Stomach smooth muscle (tissue), 2 donors: Measurements from ENCODE around the gene BATF3.

Experiments used
- H3K27ac ChIP-seq: one replicate; pipeline ENCODE4 v1.7.0; 2013; ENCODE audit warnings: mild to moderate bottlenecking, low read length, inconsistent platforms
- H3K27me3 ChIP-seq, 2 donors: one replicate each; pipeline ENCODE4 v1.7.0; 2013; ENCODE audit warnings: low read length in 2 of 2; ENCODE audit not compliant: insufficient read depth in 2 of 2, control insufficient read depth in 1 of 2
- H3K36me3 ChIP-seq, 2 donors: one replicate each; pipeline ENCODE4 v1.7.0; 2013; ENCODE audit warnings: low read length in 2 of 2; ENCODE audit not compliant: control insufficient read depth in 2 of 2, insufficient read depth in 2 of 2
- H3K4me1 ChIP-seq: one replicate; pipeline ENCODE4 v1.7.0; 2013; ENCODE audit warnings: low read length; ENCODE audit not compliant: control insufficient read depth, insufficient read depth
- H3K4me3 ChIP-seq, 2 donors: one replicate each; pipeline ENCODE4 v1.7.0; 2013; ENCODE audit warnings: low read length in 2 of 2
- H3K9ac ChIP-seq, 2 donors: one replicate each; pipeline ENCODE4 v1.7.0; 2013; ENCODE audit warnings: low read length in 2 of 2, mild to moderate bottlenecking in 1 of 2
- H3K9me3 ChIP-seq, 2 donors: one replicate each; pipeline ENCODE4 v1.7.0; 2013; ENCODE audit warnings: low read length in 2 of 2; ENCODE audit not compliant: control insufficient read depth in 2 of 2
- donor health status: healthy.
- donor health status: Pancreatic carcinoma.

BATF3 gene

GRCh38 chr1:212690816-212691403, 8.7 kb downstream of the BATF3 start:
- Histone ChIP-seq H3K9ac (no peak overlapping the region), H3K9me3 (no peaks in the 10 kb centered on the region), H3K4me3 (no peak overlapping the region), H3K27me3 (peaks cover 4 to 18% of the 10 kb centered on the region in 2 donors), H3K4me1 (no peaks in the 10 kb centered on the region), H3K27ac (no peak overlapping the region), H3K36me3 (no peaks in the 10 kb centered on the region)

DNA sequence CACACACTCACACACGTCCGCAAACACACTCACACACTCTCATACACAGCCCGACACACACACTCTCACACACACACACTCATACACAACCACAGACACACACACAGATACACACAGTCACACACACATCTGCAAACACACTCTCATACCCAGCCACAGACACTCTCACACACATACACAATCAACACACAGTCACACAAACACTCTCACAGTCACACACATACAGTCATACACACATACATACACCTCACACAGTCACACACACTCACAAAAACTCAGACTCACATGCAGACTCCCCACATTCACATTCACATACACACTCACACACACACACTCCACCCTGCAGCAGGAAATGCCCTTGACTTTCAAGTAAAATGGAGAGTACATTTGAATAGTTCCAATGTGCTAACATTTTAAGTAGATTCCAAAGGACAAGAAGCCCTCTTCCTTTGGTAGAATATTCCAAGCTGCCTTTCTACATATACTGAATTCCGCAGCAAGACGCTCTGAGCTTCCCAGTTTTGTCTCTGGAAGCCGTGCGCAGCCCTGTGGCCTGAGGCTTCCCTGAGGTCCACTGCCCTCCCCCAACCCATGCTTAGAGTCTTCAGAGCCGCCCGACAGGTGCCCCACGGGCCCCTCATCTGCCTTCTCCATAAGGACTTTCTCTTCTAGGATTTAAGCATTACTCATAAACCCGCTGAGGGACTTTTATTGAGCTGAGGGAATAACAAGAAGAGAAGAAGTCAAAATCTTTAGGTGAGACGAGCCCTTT, 9.7 kb downstream of the BATF3 start:
- H3K4me3 ChIP-seq, result no peak overlapping the region
- no peaks in the 10 kb centered on the region for H3K4me1 ChIP-seq

DNA sequence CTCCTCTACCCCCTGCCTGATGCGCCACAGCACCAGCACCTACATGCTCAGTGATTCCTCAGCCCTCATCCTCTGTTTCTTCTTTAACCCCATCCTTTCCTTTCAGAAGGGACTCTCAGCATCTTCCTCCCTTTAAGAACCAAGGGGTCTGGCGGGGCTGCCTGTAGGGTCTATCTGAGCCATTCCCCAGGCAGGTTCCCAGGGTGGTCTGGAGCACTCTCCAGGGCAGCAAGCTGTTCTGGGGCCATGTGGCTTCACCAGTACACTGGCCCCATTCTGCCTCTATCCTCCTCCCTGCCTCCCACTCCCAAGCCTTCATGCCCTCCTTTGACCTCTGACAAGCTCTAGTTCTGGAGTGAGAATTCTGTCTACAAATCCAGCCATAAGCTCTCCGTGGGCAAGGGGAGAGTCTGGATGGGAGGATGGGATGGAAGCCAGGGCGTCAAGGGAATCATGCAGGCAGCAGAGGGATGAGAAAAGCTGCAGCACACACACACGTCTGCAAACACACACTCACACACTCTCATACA, 10.4 kb downstream of the BATF3 start:
- H3K9ac ChIP-seq, result no peak overlapping the region
- no peaks in the 10 kb centered on the region for H3K36me3 ChIP-seq
- no peaks in the 10 kb centered on the region for H3K9me3 ChIP-seq
- peaks cover 10 to 17% of the 10 kb centered on the region in 2 donors for H3K27me3 ChIP-seq
- no peak overlapping the region for H3K4me3 ChIP-seq
- H3K27ac ChIP-seq, result no peak overlapping the region
- no peaks in the 10 kb centered on the region for H3K4me1 ChIP-seq

More for the DNA sequence above, 9.7 kb downstream of the BATF3 start:
- H3K9me3 ChIP-seq, result no peaks in the 10 kb centered on the region
- H3K9ac ChIP-seq, result no peak overlapping the region
- H3K27ac ChIP-seq, result no peak overlapping the region
- H3K27me3 ChIP-seq, result peaks cover 8 to 15% of the 10 kb centered on the region in 2 donors
- H3K36me3 ChIP-seq, result no peaks in the 10 kb centered on the region

- no peaks in the 10 kb centered on the region for H3K36me3 ChIP-seq
- H3K9ac ChIP-seq, result no peak overlapping the region
- H3K4me1 ChIP-seq, result no peaks in the 10 kb centered on the region
- H3K27ac ChIP-seq, result no peak overlapping the region
- H3K9me3 ChIP-seq, result no peaks in the 10 kb centered on the region
- peaks cover 10 to 15% of the 10 kb centered on the region in 2 donors for H3K27me3 ChIP-seq
- H3K4me3 ChIP-seq, result no peak overlapping the region
Measured at GRCh38 chr1:212688341-212689047, 11.1 kb downstream of the BATF3 start.

DNA sequence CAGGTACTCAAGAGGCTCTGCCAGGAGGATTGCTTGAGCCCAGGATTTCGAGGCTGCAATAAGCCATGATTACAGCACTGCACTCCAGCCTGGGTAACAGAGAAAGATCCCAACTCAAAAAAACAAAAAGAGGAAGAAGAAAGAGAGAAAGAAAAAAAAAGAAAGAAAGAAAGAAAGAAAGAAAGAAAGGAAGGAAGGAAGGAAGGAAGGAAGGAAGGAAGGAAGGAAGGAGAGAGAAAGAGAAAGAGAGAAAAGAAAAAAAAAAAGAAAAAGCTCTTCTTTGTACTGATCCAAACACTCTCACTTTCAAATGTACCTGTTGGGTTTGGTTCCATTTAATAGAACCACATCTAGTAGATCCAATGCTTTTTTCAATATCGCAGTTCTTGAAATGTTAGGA, 11.8 kb downstream of the BATF3 start:
- no peak overlapping the region for H3K9ac ChIP-seq
- no peaks in the 10 kb centered on the region for H3K9me3 ChIP-seq
- H3K4me1 ChIP-seq, result no peaks in the 10 kb centered on the region
- H3K4me3 ChIP-seq, result no peak overlapping the region
- peaks cover 10 to 11% of the 10 kb centered on the region in 2 donors for H3K27me3 ChIP-seq
- H3K27ac ChIP-seq, result no peak overlapping the region
- no peaks in the 10 kb centered on the region for H3K36me3 ChIP-seq

DNA sequence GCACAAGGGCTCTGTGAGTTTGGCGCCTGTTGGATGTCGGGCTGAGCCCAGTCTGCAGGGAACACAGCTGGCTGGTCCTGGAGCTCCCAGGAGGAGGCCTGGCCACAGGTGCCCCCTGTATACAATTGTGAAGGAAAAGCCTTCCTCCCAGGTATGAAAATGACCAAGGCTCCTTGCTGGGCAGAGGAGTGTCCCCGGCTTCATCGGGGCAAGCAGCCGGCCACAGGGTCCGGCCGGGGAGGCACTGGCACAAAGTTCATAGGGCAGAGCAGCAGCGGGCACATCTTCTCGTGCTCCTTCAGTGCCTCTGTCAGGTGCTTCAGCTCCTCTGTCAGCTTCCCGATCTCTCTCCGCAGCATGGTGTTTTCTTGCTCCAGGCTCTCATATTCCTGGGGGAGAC, 13.0 kb downstream of the BATF3 start:
- H3K9ac ChIP-seq, result no peak overlapping the region

GRCh38 chr1:212686069-212686468, 13.6 kb downstream of the BATF3 start:
- H3K9ac ChIP-seq, result no peak overlapping the region
- no peaks in the 10 kb centered on the region for H3K9me3 ChIP-seq
- H3K27ac ChIP-seq, result no peak overlapping the region
- H3K36me3 ChIP-seq, result no peaks in the 10 kb centered on the region
- H3K4me3 ChIP-seq, result no peak overlapping the region
- H3K27me3 ChIP-seq, result peaks cover 6 to 10% of the 10 kb centered on the region in 2 donors
- H3K4me1 ChIP-seq, result no peaks in the 10 kb centered on the region

More for the DNA sequence above, 13.0 kb downstream of the BATF3 start:
- peaks cover 6 to 10% of the 10 kb centered on the region in 2 donors for H3K27me3 ChIP-seq
- H3K36me3 ChIP-seq, result no peaks in the 10 kb centered on the region
- H3K27ac ChIP-seq, result no peak overlapping the region
- no peak overlapping the region for H3K4me3 ChIP-seq
- no peaks in the 10 kb centered on the region for H3K4me1 ChIP-seq
- H3K9me3 ChIP-seq, result no peaks in the 10 kb centered on the region

DNA sequence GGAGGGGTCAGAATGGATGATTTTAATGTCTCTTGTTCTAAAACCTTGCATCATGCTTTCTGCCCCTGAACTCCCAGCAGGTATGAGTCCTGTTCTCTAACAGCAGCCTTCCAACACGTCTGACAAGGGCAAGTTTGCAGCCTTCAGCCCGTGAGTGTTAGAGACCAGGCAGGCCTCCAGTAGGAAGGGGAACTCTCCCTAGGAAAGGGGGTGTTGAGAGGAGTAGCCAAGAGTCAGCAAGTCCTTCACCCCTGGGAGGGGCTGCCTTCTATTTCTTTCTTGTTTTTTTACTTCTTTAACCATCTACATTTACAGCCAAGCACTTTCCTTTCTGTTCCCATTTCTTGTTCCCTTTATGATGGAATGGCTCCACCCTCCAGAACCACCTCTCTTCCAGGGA, 14.2 kb downstream of the BATF3 start:
- H3K27me3 ChIP-seq, result peaks cover 6 to 10% of the 10 kb centered on the region in 2 donors
- no peak overlapping the region for H3K9ac ChIP-seq
- no peaks in the 10 kb centered on the region for H3K4me1 ChIP-seq
- H3K4me3 ChIP-seq, result no peak overlapping the region
- H3K27ac ChIP-seq, result no peak overlapping the region
- H3K9me3 ChIP-seq, result no peaks in the 10 kb centered on the region
- no peaks in the 10 kb centered on the region for H3K36me3 ChIP-seq

DNA sequence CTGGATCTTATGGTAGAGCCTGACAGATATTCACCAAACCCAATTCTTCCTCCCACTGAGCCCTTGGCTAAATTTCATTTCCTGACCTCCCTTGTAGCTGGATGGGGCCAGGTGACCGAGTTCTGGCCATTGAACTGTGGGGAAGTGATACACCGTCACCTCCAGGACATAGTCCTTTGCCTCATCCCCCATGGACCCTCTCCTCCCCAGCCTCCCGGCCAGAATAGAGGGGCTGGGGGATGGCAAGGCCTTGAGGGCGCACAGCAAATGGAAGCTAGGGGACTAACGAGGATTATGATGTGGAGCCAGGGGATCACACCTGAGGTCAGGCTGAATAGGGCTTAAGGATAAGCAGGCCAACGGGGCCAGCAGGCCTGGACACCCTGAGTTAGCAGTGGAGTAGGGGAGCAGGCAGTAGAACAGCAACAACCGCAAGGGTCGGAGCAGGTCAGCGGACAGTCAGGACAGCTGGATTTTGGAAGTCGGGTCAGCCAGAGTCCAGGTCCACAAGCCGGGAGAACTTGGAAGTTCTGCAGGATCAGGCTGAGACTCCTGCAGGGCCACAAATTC, 15.0 kb downstream of the BATF3 start:
- no peak overlapping the region for H3K4me3 ChIP-seq
- no peak overlapping the region for H3K9ac ChIP-seq
- H3K36me3 ChIP-seq, result no peaks in the 10 kb centered on the region
- H3K4me1 ChIP-seq, result no peaks in the 10 kb centered on the region
- H3K9me3 ChIP-seq, result no peaks in the 10 kb centered on the region
- no peak overlapping the region for H3K27ac ChIP-seq
- peaks cover 4 to 10% of the 10 kb centered on the region in 2 donors for H3K27me3 ChIP-seq

- H3K4me3 ChIP-seq, result no peak overlapping the region
- H3K27me3 ChIP-seq, result peaks cover 2 to 10% of the 10 kb centered on the region in 2 donors
- no peaks in the 10 kb centered on the region for H3K4me1 ChIP-seq
- no peaks in the 10 kb centered on the region for H3K9me3 ChIP-seq
- no peaks in the 10 kb centered on the region for H3K36me3 ChIP-seq
- no peak overlapping the region for H3K9ac ChIP-seq
- H3K27ac ChIP-seq, result no peak overlapping the region
Measured at GRCh38 chr1:212684076-212684475, 15.6 kb downstream of the BATF3 start.
